ENCODE results near the gene SYT7.

Gene SYT7

DNA sequence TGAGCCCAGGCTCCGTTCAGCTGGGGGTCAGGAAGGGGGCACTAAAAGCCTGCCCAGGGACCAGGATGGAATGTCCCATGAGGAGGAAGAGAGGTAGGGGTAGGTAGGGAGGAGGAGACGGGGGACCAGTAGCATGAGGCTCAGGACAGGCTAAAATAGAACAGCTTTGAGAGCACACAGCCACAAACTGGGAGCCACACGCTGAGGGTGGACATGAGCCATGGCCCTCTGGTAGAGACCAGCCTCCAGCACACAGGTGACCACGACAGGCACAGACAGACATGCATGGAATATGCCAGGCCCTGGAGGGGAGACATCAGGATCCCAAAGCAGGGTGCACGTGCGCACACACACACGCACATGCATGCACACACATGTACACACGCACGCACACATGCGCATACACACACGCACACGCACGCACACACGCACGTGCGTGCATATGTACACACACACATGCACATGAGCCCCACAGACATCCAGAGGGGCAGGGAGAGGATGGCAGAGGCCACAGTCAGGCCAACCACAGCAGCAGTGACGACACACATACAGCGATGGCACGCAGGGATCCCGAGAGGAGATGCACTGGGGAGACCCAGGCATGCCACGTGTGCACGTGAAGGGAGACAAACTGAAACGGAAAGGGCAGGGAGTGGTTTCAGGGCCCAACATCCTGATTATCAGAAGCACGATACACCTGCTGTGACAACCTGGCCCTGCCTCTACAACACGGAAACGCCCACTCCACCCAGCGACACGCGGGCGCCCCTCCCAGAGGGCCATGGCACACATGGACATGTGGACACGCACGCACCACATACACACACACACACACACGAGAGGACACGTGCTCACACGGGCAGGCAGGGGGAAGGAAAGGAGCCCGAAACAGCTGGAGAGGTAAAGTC lies 46.6 kb downstream of the SYT7 start:
- DNase-seq, result no peak

DNA sequence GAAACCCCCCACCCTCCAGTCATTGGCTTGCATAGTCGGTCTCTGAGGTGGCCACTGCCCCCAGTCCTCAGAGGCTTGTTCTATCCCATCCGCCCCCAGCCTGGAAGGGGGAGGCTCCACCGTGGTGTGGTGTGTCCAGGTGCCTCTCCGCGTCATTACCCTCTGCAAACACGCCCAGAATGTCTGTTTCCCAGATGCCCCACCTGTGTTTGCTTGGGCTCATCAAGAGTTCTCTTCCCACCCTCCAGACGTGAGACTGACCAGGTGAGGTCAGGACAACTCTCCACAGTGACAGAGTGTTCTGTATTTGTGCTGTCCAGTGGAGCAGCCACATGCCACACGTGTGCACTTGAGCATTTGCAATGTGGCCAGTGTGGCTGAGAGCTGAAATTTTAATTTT lies 47.5 kb downstream of the SYT7 start:
- no peak for DNase-seq

DNA sequence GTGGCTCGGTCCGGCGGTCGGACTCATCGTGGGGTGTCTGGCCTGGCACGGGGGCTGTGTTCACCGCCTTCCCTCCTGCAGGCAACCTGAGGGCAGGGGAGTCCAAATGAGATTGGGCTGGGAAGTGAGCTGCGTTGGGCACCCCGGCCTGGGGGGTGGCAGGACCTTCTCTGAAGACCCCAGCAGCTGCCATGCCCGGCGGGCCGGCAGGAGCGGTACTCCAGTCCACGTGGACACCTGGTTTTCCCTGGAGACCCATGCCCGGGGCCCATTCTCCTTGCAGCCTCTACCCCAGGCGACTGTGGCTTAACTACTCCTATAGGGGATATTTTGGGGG lies 47.9 kb downstream of the SYT7 start:
- no peak for DNase-seq

DNA sequence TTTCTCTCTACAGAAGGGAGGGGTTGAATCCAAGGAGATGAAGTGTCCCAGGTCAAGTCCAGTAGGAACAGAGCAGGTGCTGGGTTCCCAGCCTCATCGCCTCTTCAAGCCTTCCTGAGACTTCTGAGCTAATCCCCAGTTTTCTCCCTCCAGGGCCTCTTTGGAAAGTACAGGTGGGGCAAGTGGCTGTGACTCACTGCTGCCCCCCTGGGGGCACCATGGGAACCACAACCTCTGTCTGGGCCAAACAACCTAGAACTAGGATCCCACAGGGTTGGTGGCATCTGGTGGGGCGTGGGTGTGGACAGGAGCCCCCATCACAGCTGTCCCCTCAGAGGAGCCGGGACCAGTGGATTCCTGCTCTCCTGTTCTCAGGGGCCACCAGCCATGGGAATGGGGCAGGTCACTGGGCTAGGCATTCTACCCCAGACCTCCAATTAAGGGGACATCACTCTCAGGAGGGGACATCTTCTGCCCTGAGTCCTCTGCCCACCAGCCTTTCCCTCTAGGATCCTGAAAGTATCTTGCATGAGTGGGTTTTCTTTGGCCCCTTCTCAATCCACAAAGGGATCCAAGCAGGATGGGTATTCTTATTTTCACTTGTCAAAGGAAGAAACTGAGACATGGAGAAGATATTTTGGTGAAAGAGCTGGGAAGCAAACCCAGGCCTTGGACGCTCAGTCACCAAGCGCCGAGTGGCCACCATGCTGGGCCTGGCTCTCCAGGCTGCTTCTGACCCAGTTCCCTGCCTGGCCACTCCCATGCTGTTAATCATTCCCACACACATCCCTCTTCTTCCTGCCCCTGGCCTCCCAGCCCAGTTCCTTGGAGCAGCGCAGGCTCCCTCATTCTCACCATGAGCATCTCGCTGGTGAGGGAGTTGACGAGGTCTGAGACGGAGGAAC lies 48.5 kb downstream of the SYT7 start:
- peak; percentile 60 to 65 (median 63) for DNase-seq

DNA sequence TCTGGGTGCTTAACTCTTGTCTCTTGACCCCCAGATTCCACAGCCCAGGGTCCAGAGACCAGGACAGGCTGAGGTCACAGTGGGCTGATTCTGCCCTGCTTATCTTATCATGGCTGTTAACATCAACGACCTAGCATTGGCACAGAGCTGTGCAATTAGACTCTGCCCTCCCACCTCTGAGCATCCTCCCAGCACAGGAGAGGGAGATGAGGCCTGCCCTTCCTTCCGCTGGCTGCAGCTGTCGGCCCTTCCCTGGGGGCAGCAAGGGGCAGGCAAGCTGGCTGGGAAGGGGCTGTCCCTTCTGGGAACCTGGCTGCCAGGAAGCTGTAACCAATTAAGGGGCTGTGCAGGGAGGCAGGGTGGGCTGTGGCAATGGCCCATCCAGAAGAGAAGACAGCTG lies 49.8 kb downstream of the SYT7 start:
- DNase-seq, result no peak

DNA sequence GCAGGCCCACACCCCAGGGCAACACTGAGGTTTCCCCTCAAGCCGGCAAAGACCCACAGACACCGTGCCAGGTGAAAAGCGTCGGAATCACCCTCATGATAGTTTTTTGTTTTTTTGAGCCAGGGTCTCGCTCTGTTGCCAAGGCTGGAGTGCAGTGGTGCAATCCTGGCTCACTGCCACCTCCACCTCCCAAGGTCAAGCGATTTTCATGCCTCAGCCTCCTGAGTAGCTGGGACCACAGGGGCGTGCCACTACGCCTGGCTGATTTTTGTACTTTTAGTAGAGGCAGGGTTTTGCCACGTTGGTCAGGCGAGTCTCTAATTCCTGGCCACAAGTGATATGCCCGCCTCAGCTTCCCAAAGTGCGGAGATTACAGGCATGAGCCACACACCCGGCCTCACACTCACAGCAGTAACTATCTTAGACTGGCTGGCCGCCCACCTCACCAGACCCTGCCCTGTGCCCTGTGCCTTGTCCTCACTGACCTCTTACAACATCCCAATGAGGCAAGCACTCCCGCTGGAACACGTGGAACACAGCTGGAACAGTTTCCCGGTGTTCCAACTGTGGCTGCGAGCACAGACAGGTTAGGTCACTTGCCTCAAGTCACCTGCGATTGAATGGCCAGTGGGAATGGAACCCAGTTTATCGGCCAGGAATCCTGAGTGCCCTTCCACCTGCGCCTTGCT lies 51.2 kb downstream of the SYT7 start:
- DNase-seq, result no peak

DNA sequence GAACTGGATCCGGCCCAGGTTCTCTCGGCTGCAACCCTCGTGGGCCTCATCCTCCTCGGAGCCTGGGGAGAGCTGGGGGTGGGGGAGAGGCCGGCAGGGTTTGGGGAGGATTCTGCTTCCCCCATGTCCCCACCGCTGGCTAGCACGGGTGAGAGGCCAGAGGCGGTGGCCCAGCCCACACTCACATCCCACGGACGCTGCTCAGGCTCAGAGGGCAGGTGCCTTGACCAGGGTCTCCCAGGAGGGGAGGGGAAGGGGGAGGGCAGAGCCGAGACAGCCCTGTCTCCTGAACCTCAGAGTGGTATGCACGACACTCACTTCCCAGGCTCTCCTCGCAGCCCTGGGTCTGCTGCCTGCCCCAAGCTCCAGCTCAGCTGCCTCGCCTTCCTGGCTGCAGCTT lies 52.8 kb downstream of the SYT7 start:
- no peak for DNase-seq

DNA sequence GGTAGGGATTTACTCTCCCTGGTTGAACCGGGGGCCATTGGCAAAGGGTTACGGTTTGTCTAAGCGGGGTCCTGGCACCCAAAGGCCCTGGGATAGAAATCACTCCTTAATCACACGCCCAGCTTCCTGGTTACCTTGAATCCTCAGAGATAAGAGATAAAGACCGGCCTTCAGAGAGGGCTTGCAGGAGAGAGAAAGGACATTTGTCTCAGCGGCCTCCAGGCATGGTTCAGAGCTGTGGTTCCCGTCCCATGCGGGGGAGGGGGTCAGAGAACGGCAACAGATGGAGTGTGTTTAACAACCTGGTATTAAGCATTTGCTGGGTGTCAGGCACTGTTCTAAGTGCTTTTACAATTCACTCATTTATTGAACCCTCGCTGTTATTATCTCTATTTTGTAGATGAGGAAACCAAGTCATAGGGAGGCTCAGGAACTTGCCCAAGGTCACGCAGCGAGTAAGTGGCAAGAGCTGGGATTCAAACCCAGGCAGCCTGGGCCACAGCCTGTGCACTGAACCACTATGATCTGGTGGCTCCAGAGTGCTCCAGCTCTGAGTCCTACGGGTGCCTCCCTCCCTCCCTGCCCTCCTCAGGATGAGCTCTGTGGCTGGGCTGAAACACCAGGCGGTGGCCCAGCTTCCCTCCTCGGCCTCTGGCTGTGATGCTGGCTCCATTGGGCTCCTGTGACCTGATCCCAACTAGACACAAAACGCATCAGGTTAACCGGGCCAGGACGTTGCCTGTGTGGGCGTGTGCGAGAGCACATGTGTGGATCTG lies 53.7 kb downstream of the SYT7 start:
- no peak for DNase-seq

DNA sequence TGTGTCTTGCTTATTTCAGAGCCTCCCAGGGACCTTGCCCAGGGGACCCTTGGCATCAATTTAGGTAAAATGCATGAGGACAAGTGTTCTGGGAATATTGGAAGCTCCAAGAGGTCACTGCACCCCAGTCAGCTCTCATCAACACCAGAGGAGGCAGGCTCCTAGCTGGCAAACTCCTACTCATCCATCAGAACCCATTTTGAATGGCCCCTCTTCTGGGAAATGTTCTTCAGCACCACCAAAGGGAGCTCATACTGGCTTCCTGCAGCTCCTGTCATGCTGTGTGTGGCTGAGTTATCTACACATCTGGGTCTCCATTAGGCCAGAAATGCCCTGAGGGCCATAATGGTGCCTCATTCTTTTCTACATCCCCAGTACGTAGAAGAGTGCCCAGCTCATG lies 54.6 kb downstream of the SYT7 start:
- no peak for DNase-seq

DNA sequence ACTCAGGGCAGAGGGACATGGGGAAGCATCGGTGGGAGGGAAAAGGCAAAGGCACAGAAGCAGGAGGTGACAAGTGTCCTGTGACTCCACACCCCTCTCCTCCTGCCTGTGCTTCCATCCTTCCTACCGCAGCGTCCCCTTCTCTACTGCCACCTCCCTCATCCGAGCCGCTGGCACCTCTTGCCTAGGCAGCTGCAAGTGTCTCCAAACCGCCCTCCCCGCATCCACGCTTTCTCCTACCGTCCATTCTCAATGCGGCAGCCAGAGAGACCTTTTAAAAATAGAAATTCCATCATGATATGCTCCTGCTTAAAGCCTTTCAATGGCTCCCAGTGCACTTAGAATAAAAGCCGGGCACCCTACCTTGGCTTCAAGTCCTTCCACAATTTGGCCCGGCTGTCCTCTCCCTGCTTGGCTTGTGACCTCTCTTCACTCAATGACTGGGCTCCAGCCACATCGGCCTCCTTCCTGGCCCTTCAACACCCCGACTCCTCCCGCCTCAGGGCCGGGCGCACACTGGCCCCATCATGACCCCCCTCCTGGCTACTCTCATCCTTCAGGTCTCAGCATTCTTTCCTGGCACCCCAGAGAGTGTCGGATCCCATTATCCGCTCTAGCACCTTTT lies 55.8 kb downstream of the SYT7 start:
- DNase-seq, result no peak

DNA sequence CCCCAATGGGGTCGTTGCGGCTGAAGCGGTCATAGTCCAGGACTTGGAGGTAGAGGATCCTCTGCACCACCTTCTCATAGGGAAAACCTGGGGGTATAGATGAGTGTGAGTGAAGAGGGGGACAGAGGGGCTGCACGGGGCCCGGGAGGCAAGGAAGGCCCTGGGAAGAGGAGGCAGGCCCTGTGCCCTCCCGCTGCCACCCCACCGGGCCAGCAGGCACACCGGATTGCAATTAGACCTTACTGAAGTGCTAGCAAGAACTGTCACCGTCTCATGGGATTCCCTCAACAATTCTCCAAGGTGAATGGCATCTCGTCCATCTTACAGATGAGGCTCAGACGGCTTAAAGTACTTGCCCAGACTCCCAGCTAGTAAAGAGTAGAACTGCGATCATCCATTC lies 56.4 kb downstream of the SYT7 start:
- no peak for DNase-seq

DNA sequence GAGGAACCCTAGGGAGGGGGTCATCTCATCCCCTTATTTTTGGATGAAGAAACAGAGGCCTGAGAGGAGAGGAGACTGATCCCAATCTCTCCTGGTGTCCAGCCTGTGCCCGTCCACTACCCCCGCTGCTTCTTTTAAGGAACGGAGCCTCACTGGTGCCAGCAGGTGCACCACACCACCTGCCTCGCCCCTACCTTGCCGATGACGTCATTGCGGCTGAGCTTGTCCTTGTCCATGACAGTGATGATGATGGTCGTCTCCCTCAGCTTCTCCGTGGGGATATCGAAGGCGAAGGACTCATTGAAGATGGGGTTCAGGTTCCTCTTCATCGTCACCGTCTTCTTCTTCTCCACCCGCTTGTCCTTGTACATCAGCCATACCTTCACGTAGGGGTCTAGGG lies 58.0 kb downstream of the SYT7 start:
- DNase-seq, result no peak

DNA sequence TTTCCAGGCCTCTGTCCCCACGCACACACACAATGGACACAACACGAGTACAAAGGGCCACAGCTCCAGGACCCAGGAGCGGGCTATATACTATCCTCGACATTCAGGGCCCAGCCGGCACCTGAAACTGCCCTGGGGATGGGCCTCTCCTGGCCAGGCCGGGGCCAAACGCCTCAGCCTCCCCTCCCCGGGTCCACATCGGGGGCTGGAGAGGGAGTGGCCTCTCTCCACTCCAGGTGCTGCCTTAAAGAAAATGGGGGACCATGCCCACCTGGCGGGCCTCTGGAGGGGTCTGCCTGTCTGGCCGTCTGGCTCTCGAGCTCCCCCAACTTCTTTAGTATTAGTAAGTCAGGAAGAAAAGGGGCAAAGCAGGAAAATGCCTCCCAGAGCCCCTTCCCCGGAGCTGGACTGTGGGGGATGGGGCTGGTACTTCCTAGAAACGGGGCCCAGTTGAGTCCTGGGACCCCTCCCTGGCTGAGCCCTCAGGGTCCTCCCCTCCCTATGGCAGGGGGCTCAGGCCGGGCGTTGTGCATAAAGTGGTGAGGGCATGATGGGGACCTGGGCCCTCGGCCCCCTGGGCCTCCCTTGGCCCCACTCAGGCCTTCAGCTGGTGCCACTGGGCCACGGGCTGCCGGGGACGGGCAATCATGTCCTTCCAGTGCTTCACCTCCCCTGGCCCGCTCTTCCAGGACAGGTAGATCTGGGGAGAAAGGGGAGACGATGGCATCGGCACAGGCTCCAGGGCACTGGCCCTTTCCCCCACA lies 62.7 kb downstream of the SYT7 start:
- DNase-seq, result no peak

DNA sequence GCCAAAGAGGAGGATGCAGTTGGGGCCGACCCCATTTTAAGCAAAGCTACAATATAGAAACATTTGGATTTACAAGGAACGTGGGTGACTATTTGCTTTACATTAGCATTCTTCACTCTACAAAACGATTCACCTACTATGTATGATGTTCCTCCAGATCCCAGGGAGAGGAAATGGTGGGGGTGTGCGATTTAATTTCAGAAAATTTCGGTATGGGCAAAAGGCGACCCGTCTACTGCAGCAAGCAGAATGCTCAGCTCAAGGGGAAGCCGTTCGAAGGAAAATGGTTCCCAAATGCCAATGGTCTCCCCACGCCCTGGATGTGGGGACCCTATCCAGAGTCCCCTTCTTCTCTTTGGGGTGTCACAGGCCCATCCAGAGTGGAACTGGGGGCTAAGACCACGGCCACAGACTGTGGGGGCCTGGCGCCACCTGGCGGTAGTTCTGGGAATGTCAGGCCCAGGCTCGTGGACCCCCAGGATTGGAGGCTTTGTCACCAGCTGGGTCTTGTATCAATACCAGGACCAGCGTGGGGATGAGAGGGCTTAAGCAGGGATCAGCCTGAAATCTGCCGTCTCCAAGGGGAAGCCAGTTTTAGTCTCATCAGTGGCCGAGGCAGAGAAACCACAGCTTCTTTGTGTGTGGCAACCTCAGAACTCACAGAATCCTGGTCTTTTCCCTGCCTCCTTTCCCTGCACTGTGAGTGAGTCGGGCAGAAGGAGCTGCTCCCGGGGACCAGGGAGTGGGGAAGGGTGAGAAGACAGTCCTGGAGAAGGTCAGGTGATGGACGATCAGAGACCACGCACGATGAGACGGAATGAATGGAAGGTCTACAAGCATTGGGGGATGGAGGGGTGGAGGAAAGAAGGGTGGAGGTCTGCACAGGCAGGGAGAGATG lies 64.0 kb downstream of the SYT7 start:
- peak; percentile 45 to 61 (median 47) for DNase-seq

DNA sequence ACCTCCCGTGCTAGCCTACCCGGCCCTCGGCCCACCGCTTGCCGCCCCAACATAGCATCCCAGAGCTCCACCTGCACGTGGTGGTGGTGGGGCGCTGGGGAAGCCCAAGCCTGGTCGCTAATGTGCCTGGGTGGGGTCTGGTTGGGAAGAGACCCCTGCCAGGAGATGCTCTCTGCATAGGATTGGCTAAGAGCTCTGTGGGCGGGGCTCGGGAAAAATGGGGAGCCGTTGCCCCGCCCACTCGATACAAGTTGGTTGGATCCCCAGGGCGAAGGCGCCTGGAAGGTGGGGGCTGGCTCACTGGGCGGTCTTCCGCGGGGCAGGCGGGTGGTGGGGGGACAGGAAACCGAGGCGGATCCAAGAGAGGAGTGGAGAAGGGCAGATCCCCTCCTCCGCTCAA lies 64.7 kb downstream of the SYT7 start:
- peak in 1 of 3 donors; percentile 35 for DNase-seq

DNA sequence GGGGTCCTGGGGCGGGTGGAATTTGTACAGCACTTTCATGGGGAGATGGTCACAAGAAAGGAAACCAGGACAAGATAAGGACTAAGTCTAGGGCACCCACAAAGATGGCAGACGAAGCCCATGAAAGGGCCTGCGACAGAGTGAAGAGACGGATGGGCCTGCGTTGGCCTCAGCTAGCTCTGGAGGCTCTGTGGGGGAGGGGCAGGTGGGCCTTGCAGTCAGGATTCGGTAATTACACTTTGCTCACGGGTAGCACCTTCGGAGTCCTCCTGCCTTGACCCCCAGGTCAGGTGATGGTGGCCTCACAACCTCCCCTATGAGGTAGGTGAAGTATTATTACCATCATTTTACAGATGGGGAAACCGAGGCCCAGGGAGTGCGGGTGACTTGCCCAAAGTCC lies 65.2 kb downstream of the SYT7 start:
- DNase-seq, result no peak

DNA sequence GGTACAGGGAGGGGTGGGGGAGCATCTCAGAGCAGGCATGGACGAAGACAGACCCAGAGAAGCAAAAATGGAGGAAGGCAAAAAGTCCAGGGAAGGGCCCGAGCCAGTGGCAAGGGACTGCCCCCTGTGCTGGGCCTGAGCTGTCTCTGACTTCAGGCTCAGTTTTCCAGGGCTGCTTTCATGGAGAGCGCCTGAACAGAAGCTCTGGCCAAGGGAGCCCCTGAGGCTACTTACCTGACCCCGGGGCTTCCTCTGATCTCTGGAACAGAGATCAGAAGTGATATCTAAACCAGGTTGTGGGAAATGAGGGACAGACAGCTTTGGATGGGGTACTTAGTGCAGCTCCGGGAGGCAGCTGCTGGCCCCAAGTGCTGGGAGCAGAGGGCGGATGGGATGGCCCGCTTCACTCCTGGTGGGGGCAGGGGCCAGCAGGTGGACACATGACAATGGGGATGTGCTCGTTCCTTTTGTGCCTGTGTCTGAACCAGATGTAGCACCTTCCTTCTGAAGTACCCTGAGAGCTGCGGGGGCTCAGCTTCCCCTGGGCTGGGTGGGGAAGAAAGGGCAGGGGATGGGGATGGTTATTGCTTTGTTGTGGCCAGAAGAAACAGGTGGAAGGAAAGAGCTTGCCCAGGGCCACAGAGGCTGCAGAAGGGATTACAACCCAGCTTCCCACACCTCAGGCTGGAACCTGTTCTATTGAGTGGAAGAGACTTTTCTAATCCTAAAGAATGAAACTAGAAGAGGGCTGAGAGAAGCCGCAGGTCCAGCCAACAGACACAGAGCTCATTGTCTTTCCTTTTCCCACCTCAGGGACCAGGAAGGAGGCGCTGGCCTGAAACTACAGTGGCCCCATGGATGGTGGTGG lies 66.6 kb downstream of the SYT7 start:
- no peak for DNase-seq

DNA sequence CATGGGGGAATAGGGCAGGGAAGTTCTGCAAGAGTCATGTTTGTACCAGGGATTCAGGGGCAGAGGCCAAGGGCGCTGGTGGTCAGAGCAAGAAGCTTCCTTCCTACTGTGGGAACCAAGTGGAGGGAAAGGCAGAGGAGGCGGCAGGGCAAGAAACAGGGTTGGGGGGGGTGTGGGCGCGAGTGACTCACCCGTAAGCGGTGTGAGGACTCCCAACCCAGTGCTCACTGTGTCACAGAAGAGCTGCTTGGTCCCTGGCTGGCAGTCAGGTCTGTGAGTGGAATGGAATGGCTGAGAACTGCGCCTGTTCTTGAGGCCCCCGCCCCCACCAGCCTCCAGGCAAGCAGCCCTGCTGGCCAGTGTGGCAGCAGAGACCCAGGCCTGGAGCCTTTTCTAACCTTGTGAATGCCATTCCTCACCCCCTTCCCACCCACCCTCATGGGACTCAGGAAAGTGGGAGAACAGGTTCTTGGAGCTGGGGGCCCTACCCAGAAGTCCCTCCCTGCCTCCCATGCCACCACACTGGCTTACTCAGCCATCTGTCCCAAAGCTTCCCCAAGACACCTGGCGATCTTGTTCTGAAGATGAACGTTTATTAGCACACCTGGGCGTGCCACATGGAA lies 67.6 kb downstream of the SYT7 start:
- no peak for DNase-seq

DNA sequence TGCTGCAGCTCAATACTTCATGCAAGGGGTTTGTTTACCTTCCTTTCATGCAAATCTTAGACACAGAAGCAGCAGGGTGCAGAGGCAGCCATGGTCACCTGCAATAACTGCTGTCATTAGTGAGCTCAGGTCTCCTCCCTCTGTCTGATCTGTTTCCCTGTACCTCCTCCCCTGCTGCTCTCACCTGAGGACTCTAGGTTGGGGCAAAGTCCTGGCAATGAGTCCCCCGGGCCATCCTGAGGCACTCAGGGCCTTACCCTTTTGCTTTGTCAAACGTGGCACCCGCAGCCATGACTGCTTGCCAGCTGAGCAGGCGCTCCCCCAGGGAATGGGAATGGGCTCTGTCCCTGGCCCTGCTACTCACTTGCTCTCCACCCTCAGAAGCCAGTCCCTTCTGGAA lies 68.4 kb downstream of the SYT7 start:
- DNase-seq, result no peak

Measured in suppressor macrophage treated with lipopolysaccharide for 1 hour (primary cell).